GM18951 (cell line): ENCODE measurements around the gene SPTBN1.

Experiments used
- POLR2A ChIP-seq: IDR thresholded peaks from 4 replicates; pipeline ENCODE4 v1.6.1; 2011; ENCODE audit warnings: mild to moderate bottlenecking; ENCODE audit not compliant: insufficient read length, insufficient read depth; ENCODE audit errors: extremely low read depth
- in situ Hi-C: fragments of 300-500 bp; cut with MboI; formaldehyde crosslinking; loops from one replicate; pipeline ENCODE4 v1.12.0; 2022; ENCODE audit warnings: low sequenced_read_pairs, mixed read lengths, inconsistent platforms; ENCODE audit not compliant: unreplicated experiment

Gene SPTBN1

GRCh38 chr2:54614819-54615218 is 158.7 kb downstream of the SPTBN1 start:
- TF ChIP-seq POLR2A, result no peak
- in situ Hi-C loops, result no loop called here

- in situ Hi-C loops, result no loop called here
- TF ChIP-seq POLR2A, result no peak
Observed at GRCh38 chr2:54615832-54616534, 159.9 kb downstream of the SPTBN1 start.

- in situ Hi-C loops, result no loop called here
- TF ChIP-seq POLR2A, result no peak
Observed at GRCh38 chr2:54617409-54617808, 161.3 kb downstream of the SPTBN1 start.

- no peak for TF ChIP-seq POLR2A
- in situ Hi-C loops, result no loop called here
Observed at GRCh38 chr2:54618646-54619565, 162.8 kb downstream of the SPTBN1 start.

GRCh38 chr2:54619660-54620231 is 163.6 kb downstream of the SPTBN1 start:
- TF ChIP-seq POLR2A, result no peak
- in situ Hi-C loops, result no loop called here

GRCh38 chr2:54620948-54621347 is 164.8 kb downstream of the SPTBN1 start:
- no peak for TF ChIP-seq POLR2A
- in situ Hi-C loops, result no loop called here

GRCh38 chr2:54624591-54625071 is 168.5 kb downstream of the SPTBN1 start:
- in situ Hi-C loops, result no loop called here
- no peak for TF ChIP-seq POLR2A

GRCh38 chr2:54626131-54626530 is 170.0 kb downstream of the SPTBN1 start:
- in situ Hi-C loops, result no loop called here
- no peak for TF ChIP-seq POLR2A

GRCh38 chr2:54626884-54627283 is 170.8 kb downstream of the SPTBN1 start:
- no peak for TF ChIP-seq POLR2A
- in situ Hi-C loops, result no loop called here

- in situ Hi-C loops, result no loop called here
- no peak for TF ChIP-seq POLR2A
Observed at GRCh38 chr2:54627973-54628372, 171.8 kb downstream of the SPTBN1 start.

GRCh38 chr2:54628418-54628817 is 172.3 kb downstream of the SPTBN1 start:
- in situ Hi-C loops, result no loop called here
- no peak for TF ChIP-seq POLR2A

GRCh38 chr2:54628957-54629356 is 172.8 kb downstream of the SPTBN1 start:
- in situ Hi-C loops, result no loop called here
- no peak for TF ChIP-seq POLR2A

GRCh38 chr2:54629390-54629789 is 173.3 kb downstream of the SPTBN1 start:
- TF ChIP-seq POLR2A, result no peak
- in situ Hi-C loops, result no loop called here

GRCh38 chr2:54629914-54630857 is 174.1 kb downstream of the SPTBN1 start:
- TF ChIP-seq POLR2A, result no peak

More at GRCh38 chr2:54629914-54630857, 174.1 kb downstream of the SPTBN1 start:
- in situ Hi-C loops, result loop anchor here (10.0 kb wide), 1 partner anchor 55 kb away; no protein-coding TSS in a partner anchor
